RWPE2 (cell line): ENCODE data around the gene EPS8.

ENCODE experiments used
- ATAC-seq: fragments of 200-7000 bp; cut with Tn5 transposase; 3 replicates; pipeline ENCODE4 v1.9.1; 2021; ENCODE audit warnings: low read depth
- DNase-seq: peaks from one replicate; pipeline ENCODE4 v3.0.0-alpha.2; 2020; ENCODE audit warnings: low spot score
- H3K27ac ChIP-seq: fragments of 450-650 bp; 2 replicates; pipeline ENCODE4 v1.5.1; 2017; ENCODE audit warnings: mild to moderate bottlenecking; ENCODE audit not compliant: poor library complexity, severe bottlenecking
- H3K27me3 ChIP-seq: fragments of 250-450 bp; sonication (Bioruptor Pico); 2 replicates; pipeline ENCODE4 v1.5.1; 2021; ENCODE audit warnings: mild to moderate bottlenecking, moderate library complexity; ENCODE audit not compliant: insufficient read depth, poor library complexity, severe bottlenecking
- H3K36me3 ChIP-seq: fragments of 250-450 bp; sonication (Bioruptor Pico); 2 replicates; pipeline ENCODE4 v1.5.1; 2020; ENCODE audit warnings: low read depth, mild to moderate bottlenecking, moderate library complexity
- H3K4me1 ChIP-seq: fragments of 250-450 bp; sonication (Bioruptor Pico); 2 replicates; pipeline ENCODE4 v1.5.1; 2021; ENCODE audit warnings: mild to moderate bottlenecking, moderate library complexity; ENCODE audit not compliant: insufficient read depth, poor library complexity, severe bottlenecking
- H3K4me3 ChIP-seq: fragments of 250-450 bp; sonication (Bioruptor Pico); 2 replicates; pipeline ENCODE4 v1.5.1; 2021; ENCODE audit warnings: mild to moderate bottlenecking, moderate library complexity; ENCODE audit not compliant: severe bottlenecking
- H3K9me3 ChIP-seq: fragments of 250-450 bp; sonication (Bioruptor Pico); 2 replicates; pipeline ENCODE4 v1.5.1; 2021; ENCODE audit warnings: mild to moderate bottlenecking, moderate library complexity; ENCODE audit not compliant: severe bottlenecking
- TF ChIP-seq, protein P1 (sequence below): fragments of 450-650 bp; IDR thresholded peaks from one replicate; pipeline ENCODE4 v1.5.1; 2017; ENCODE audit warnings: mild to moderate bottlenecking, moderate library complexity; ENCODE audit not compliant: poor library complexity, severe bottlenecking

EPS8 gene

DNA sequence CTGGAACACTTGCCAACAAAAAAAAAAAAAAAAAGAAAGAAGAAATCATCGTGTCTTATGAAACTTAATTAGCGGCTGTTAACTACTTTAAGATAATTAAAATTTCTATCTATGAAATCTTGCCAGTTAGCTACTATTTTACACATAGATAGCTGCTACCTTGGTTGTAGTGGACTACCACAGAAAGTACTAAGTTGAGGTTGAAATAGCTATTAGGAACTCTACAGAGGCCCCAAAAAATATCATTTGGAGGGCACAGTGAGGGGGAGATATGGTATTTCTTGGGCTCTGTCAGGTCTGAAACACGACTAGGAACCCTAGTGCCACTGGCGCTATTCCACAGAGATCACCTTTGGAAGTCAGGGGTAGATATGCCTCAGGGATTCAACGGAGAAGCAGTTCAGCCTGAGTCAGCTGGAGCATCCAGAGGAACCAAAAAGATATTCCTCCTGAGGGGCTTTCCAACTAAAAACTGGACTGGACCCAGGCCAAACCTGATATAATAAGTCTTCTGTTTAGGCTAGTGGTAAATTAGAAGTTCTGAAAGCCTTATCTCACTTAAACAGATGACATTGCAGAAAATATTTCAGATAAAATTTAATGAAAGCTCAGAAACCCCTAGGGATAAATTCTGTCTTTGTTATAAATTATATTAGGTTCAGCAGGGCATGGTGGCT, 126.1 kb downstream of the EPS8 start:
- TF ChIP-seq, protein P1, sequence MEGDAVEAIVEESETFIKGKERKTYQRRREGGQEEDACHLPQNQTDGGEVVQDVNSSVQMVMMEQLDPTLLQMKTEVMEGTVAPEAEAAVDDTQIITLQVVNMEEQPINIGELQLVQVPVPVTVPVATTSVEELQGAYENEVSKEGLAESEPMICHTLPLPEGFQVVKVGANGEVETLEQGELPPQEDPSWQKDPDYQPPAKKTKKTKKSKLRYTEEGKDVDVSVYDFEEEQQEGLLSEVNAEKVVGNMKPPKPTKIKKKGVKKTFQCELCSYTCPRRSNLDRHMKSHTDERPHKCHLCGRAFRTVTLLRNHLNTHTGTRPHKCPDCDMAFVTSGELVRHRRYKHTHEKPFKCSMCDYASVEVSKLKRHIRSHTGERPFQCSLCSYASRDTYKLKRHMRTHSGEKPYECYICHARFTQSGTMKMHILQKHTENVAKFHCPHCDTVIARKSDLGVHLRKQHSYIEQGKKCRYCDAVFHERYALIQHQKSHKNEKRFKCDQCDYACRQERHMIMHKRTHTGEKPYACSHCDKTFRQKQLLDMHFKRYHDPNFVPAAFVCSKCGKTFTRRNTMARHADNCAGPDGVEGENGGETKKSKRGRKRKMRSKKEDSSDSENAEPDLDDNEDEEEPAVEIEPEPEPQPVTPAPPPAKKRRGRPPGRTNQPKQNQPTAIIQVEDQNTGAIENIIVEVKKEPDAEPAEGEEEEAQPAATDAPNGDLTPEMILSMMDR, result no peak
- H3K4me3 ChIP-seq, result no peak overlapping the region
- H3K27me3 ChIP-seq, result no peaks in the 10 kb centered on the region
- H3K36me3 ChIP-seq, result no peaks in the 10 kb centered on the region
- H3K4me1 ChIP-seq, result peaks cover 16% of the 10 kb centered on the region
- H3K9me3 ChIP-seq, result no peaks in the 10 kb centered on the region
- peak overlapping the region; percentile 71 for H3K27ac ChIP-seq
- DNase-seq, result no peak
- peak; percentile 26; the same call in 2 of the 3 replicates for ATAC-seq

DNA sequence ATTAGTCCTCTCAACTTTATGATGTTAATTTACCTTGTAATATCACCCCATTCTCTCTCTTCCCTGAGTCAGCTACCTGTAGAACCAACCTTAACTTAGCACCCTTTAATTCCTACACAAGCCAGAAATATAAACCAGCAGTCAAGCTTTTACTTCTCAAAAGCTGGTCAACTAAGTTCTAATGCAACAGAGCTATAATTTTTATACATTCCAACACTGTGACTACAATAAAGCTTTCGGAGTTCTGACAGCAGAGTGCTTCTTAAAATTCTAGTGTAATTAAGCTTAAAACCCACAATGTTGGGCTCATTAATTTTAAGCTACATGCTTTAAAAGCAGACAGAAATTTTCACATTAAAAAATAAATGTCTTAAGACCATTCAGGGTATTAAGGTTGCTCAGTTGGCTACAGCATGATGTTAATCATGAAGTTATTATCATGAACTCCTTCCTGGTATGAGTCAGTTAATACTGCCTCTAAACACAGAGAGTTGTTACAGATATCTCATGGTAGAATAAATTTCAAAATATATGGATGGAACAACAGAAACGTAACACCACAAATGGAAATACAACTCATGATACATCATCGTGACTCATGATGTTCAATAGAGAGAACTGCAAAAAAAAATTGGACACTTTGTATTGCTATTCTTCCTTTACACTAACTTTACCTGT, 126.7 kb downstream of the EPS8 start:
- no peaks in the 10 kb centered on the region for H3K36me3 ChIP-seq
- TF ChIP-seq, protein P1, result no peak
- DNase-seq, result no peak
- peaks cover 16% of the 10 kb centered on the region for H3K4me1 ChIP-seq
- peak overlapping the region; percentile 71 for H3K27ac ChIP-seq
- H3K9me3 ChIP-seq, result no peaks in the 10 kb centered on the region
- H3K27me3 ChIP-seq, result no peaks in the 10 kb centered on the region
- no peak overlapping the region for H3K4me3 ChIP-seq
- peak; percentile 98 for ATAC-seq

DNA sequence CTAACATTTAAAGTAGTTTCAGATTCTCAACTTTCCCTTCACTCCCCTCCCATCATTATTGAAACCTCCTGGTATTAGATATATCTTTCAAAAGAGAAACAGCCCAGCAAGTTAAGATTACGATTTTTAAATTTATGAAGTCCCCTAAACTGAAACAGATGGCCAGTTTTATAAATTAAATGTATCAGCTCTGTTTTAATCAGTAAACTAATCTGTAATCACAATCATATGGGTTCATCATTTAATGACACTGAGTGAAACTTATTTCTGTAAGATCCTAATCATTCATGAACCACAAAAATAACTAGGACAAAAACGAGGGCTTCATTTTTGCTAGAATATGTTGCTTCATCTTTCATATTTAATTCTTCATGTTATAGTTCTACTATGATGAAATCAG, 137.8 kb downstream of the EPS8 start:
- no peaks in the 10 kb centered on the region for H3K4me1 ChIP-seq
- H3K9me3 ChIP-seq, result no peaks in the 10 kb centered on the region
- ATAC-seq, result no peak
- TF ChIP-seq, protein P1, result no peak
- no peaks in the 10 kb centered on the region for H3K36me3 ChIP-seq
- H3K27me3 ChIP-seq, result no peaks in the 10 kb centered on the region
- no peak for DNase-seq
- H3K4me3 ChIP-seq, result no peak overlapping the region
- H3K27ac ChIP-seq, result no peak overlapping the region

DNA sequence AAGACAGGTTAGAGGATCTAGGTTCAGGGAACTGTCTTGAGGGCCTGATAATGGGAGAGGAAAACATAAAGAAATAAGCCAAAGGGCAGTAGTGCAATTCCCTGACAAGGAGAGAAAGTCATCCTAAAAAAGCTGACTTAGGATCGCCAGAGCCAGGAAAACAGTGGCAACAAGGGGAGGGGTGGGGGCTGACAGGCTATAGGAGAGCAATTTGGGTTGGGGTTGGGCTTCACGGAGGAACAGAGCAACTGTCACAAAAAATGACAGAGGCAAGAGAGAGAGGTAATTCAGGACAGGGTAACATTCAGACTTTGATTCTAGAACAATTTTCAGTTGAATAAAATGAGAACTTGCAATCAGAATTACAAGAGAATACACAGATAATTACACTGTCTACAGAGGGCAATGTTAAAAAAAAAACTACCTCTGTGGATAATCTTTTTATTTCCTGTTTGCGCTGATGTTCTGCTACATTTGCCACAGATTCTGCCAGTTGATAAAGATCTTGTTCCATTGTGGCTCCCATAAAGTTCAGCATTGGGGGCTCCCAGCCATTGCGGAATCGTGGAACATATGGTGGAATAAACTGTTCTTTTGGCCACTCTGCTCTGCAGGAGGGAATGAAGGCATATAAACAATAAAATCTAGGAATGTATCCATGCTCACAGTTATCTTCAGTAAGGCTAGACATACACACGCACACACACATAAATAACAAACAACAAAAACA, 138.6 kb downstream of the EPS8 start:
- DNase-seq (no peak), ATAC-seq (no peak)
- Histone ChIP-seq H3K27me3 (no peaks in the 10 kb centered on the region), H3K4me1 (no peaks in the 10 kb centered on the region), H3K27ac (no peak overlapping the region), H3K9me3 (no peaks in the 10 kb centered on the region), H3K36me3 (no peaks in the 10 kb centered on the region), H3K4me3 (no peak overlapping the region)
- TF ChIP-seq, protein P1, result no peak
